OCI-LY1 (cell line): ENCODE data around the gene TRIP13.

Experiments
- CTCF ChIP-seq: fragments of 200-600 bp; sonication (generic), shearing (Covaris generic); IDR thresholded peaks from 2 replicates; pipeline ENCODE4 v1.5.1; 2017; ENCODE audit warnings: mild to moderate bottlenecking, antibody characterized with exemption, low read length, moderate library complexity, mixed read lengths
- EZH2 ChIP-seq: fragments of 200-600 bp; sonication (generic), shearing (Covaris generic); IDR thresholded peaks from 2 replicates; pipeline ENCODE4 v1.8.0; 2017; ENCODE audit warnings: borderline replicate concordance, mixed run types, mild to moderate bottlenecking, antibody characterized with exemption, low read length, moderate library complexity, mixed read lengths

- TF ChIP-seq CTCF (no peak), EZH2 (no peak)
Observed at GRCh38 chr5:902129-902916, 9.6 kb downstream of the TRIP13 start.
